OCI-LY1 (cell line): ENCODE data around the gene ZCCHC14.

Source experiments
- H2AFZ ChIP-seq: fragments of 200-600 bp; sonication (generic), shearing (Covaris generic); 2 replicates; pipeline ENCODE4 v1.6.0; 2014; ENCODE audit warnings: antibody characterized with exemption, mild to moderate bottlenecking, low read length
- H3F3A ChIP-seq: fragments of 200-600 bp; sonication (generic), shearing (Covaris generic); 2 replicates; pipeline ENCODE4 v1.6.0; 2014; ENCODE audit warnings: mild to moderate bottlenecking, antibody characterized with exemption, low read length, moderate library complexity; ENCODE audit not compliant: insufficient read depth
- H3K27ac ChIP-seq: fragments of 200-600 bp; sonication (generic); 2 replicates; pipeline ENCODE4 v1.5.1; 2014; ENCODE audit warnings: low read length, mixed run types, mild to moderate bottlenecking, low read depth; ENCODE audit not compliant: poor library complexity, severe bottlenecking
- H3K27me3 ChIP-seq: fragments of 200-600 bp; sonication (generic); 2 replicates; pipeline ENCODE4 v1.6.0; 2014; ENCODE audit warnings: antibody characterized with exemption, mild to moderate bottlenecking, low read length, moderate library complexity; ENCODE audit not compliant: insufficient read depth
- H3K36me3 ChIP-seq: fragments of 200-600 bp; sonication (generic); 2 replicates; pipeline ENCODE4 v1.6.1; 2014; ENCODE audit warnings: mild to moderate bottlenecking, antibody characterized with exemption, low read length, moderate library complexity, mixed read lengths; ENCODE audit not compliant: insufficient read depth
- H3K4me1 ChIP-seq: fragments of 200-600 bp; sonication (generic); 2 replicates; pipeline ENCODE4 v1.5.1; 2014; ENCODE audit warnings: mild to moderate bottlenecking, low read length, moderate library complexity; ENCODE audit not compliant: insufficient read depth, severe bottlenecking
- H3K4me2 ChIP-seq: fragments of 200-600 bp; sonication (generic), shearing (Covaris generic); 2 replicates; pipeline ENCODE4 v1.6.1; 2014; ENCODE audit warnings: low read length
- H3K4me3 ChIP-seq: fragments of 200-600 bp; sonication (generic); 2 replicates; pipeline ENCODE4 v1.5.1; 2014; ENCODE audit warnings: low read length, low read depth, mild to moderate bottlenecking, mixed read lengths; ENCODE audit not compliant: poor library complexity, severe bottlenecking
- H3K79me2 ChIP-seq: fragments of 200-600 bp; shearing (Covaris generic); 2 replicates; pipeline ENCODE4 v1.6.1; 2016; ENCODE audit warnings: mixed run types, low read length, mixed read lengths; ENCODE audit not compliant: insufficient read depth
- H3K9ac ChIP-seq: fragments of 200-600 bp; sonication (generic), shearing (Covaris generic); 2 replicates; pipeline ENCODE4 v1.6.1; 2014; ENCODE audit warnings: mild to moderate bottlenecking, low read length, mixed read lengths
- H3K9me2 ChIP-seq: fragments of 200-600 bp; sonication (generic), shearing (Covaris generic); 2 replicates; pipeline ENCODE4 v1.6.1; 2014; ENCODE audit warnings: low read depth, mild to moderate bottlenecking, low read length, mixed read lengths
- H3K9me3 ChIP-seq: fragments of 200-600 bp; shearing (Covaris generic); 2 replicates; pipeline ENCODE4 v1.6.1; 2014; ENCODE audit warnings: low read length, mixed read lengths
- H4K20me1 ChIP-seq: fragments of 200-600 bp; sonication (generic), shearing (Covaris generic); 2 replicates; pipeline ENCODE4 v1.6.0; 2016; ENCODE audit warnings: mild to moderate bottlenecking, low read length; ENCODE audit not compliant: insufficient read depth
- CTCF ChIP-seq: fragments of 200-600 bp; sonication (generic), shearing (Covaris generic); IDR thresholded peaks from 2 replicates; pipeline ENCODE4 v1.5.1; 2017; ENCODE audit warnings: mild to moderate bottlenecking, antibody characterized with exemption, low read length, moderate library complexity, mixed read lengths
- EZH2 ChIP-seq: fragments of 200-600 bp; sonication (generic), shearing (Covaris generic); IDR thresholded peaks from 2 replicates; pipeline ENCODE4 v1.8.0; 2017; ENCODE audit warnings: borderline replicate concordance, mixed run types, mild to moderate bottlenecking, antibody characterized with exemption, low read length, moderate library complexity, mixed read lengths

Gene ZCCHC14

GRCh38 chr16:87406495-87407088, 86.2 kb downstream of the ZCCHC14 start:
- no peak overlapping the region for H3K4me2 ChIP-seq
- H4K20me1 ChIP-seq, result no peaks in the 10 kb centered on the region
- H3K9ac ChIP-seq, result no peak overlapping the region
- no peak for TF ChIP-seq EZH2
- TF ChIP-seq CTCF, result no peak
- H3K27me3 ChIP-seq, result no peaks in the 10 kb centered on the region
- no peaks in the 10 kb centered on the region for H3K9me2 ChIP-seq
- H3K9me3 ChIP-seq, result no peaks in the 10 kb centered on the region
- peaks cover 6% of the 10 kb centered on the region; the same call in 1 of the 2 replicates for H3F3A ChIP-seq
- no peak overlapping the region for H3K4me3 ChIP-seq
- no peak overlapping the region for H2AFZ ChIP-seq
- H3K36me3 ChIP-seq, result peaks cover 69% of the 10 kb centered on the region
- H3K27ac ChIP-seq, result no peak overlapping the region
- H3K4me1 ChIP-seq, result peaks cover 15% of the 10 kb centered on the region
- H3K79me2 ChIP-seq, result no peaks in the 10 kb centered on the region

GRCh38 chr16:87404764-87405625, 87.8 kb downstream of the ZCCHC14 start:
- Histone ChIP-seq H2AFZ (no peak overlapping the region), H3K27me3 (no peaks in the 10 kb centered on the region), H3K36me3 (peaks cover 67% of the 10 kb centered on the region), H3F3A (peaks cover 6% of the 10 kb centered on the region; the same call in 1 of the 2 replicates), H3K4me2 (no peak overlapping the region), H3K9ac (no peak overlapping the region), H3K9me2 (no peaks in the 10 kb centered on the region), H3K27ac (no peak overlapping the region), H3K4me1 (peaks cover 15% of the 10 kb centered on the region), H3K79me2 (no peaks in the 10 kb centered on the region), H3K4me3 (no peak overlapping the region), H3K9me3 (no peaks in the 10 kb centered on the region), H4K20me1 (no peaks in the 10 kb centered on the region)
- TF ChIP-seq EZH2 (no peak), CTCF (no peak)

- Histone ChIP-seq H3K4me2 (no peak overlapping the region), H3K4me3 (no peak overlapping the region), H3K4me1 (peaks cover 27% of the 10 kb centered on the region), H3K27me3 (no peaks in the 10 kb centered on the region), H3K9ac (no peak overlapping the region), H3K36me3 (peaks cover 20% of the 10 kb centered on the region), H3K9me3 (no peaks in the 10 kb centered on the region), H3K9me2 (no peaks in the 10 kb centered on the region), H3F3A (no peaks in the 10 kb centered on the region), H3K27ac (no peak overlapping the region), H3K79me2 (peaks cover 44% of the 10 kb centered on the region), H2AFZ (no peak overlapping the region), H4K20me1 (no peaks in the 10 kb centered on the region)
- TF ChIP-seq EZH2, result no peak
- TF ChIP-seq CTCF, result no peak
These were observed 97.5 kb downstream of the ZCCHC14 start for GRCh38 chr16:87395181-87395842.
